Subcutaneous abdominal adipose tissue (tissue), 5 donors: ENCODE measurements around the gene SSPN.

Experiments used
- H3K27ac ChIP-seq: one replicate; pipeline ENCODE4 v1.7.0; 2013; ENCODE audit warnings: low read depth, mild to moderate bottlenecking, inconsistent platforms, low read length, moderate library complexity
- H3K27me3 ChIP-seq, 5 donors: one replicate each; pipeline ENCODE4 v1.7.0; 2013; ENCODE audit warnings: low read length in 5 of 5, inconsistent platforms in 1 of 5; ENCODE audit not compliant: control insufficient read depth in 5 of 5, insufficient read depth in 4 of 5
- H3K36me3 ChIP-seq, 5 donors: one replicate each; pipeline ENCODE4 v1.7.0; 2013; ENCODE audit warnings: low read length in 5 of 5; ENCODE audit not compliant: control insufficient read depth in 5 of 5, insufficient read depth in 5 of 5
- H3K4me1 ChIP-seq, 5 donors: one replicate each; pipeline ENCODE4 v1.7.0; 2013; ENCODE audit warnings: low read length in 5 of 5, mild to moderate bottlenecking in 3 of 5, moderate library complexity in 1 of 5; ENCODE audit not compliant: control insufficient read depth in 5 of 5, insufficient read depth in 5 of 5
- H3K4me3 ChIP-seq, 5 donors: one replicate each; pipeline ENCODE4 v1.7.0; 2013; ENCODE audit warnings: low read length in 5 of 5, low read depth in 1 of 5
- H3K9ac ChIP-seq, 5 donors: one replicate each; pipeline ENCODE4 v1.7.0; 2013; ENCODE audit warnings: low read length in 5 of 5, mild to moderate bottlenecking in 4 of 5, moderate library complexity in 3 of 5
- H3K9me3 ChIP-seq, 5 donors: one replicate each; pipeline ENCODE4 v1.7.0; 2013; ENCODE audit warnings: low read length in 5 of 5; ENCODE audit not compliant: control insufficient read depth in 5 of 5
- donor health status: healthy.
- donor health status: healthy.
- donor health status: healthy.
- donor health status: healthy.
- donor health status: healthy.

SSPN gene

GRCh38 chr12:26198742-26199141, 3.4 kb downstream of the SSPN start:
- no peak overlapping the region for H3K9ac ChIP-seq
- H3K36me3 ChIP-seq = no peaks in the 10 kb centered on the region
- no peak overlapping the region for H3K27ac ChIP-seq
- no peaks in the 10 kb centered on the region for H3K9me3 ChIP-seq
- no peaks in the 10 kb centered on the region for H3K27me3 ChIP-seq
- peaks cover 2 to 38% (median 24%) of the 10 kb centered on the region in 5 donors for H3K4me1 ChIP-seq
- no peak overlapping the region for H3K4me3 ChIP-seq

GRCh38 chr12:26203167-26203780, 7.9 kb downstream of the SSPN start:
- H3K4me1 ChIP-seq = peaks cover 0 to 17% (median 11%) of the 10 kb centered on the region in 5 donors

GRCh38 chr12:26204612-26205289, 9.4 kb downstream of the SSPN start:
- peak overlapping the region in 1 of 5 donors; percentile 64 for H3K9ac ChIP-seq
- H3K27me3 ChIP-seq = no peaks in the 10 kb centered on the region
- H3K36me3 ChIP-seq = no peaks in the 10 kb centered on the region
- H3K4me1 ChIP-seq = peaks cover 0 to 11% (median 9%) of the 10 kb centered on the region in 5 donors
- H3K27ac ChIP-seq = no peak overlapping the region
- peak overlapping the region in 1 of 5 donors; percentile 39 for H3K4me3 ChIP-seq
- H3K9me3 ChIP-seq = no peaks in the 10 kb centered on the region

More at GRCh38 chr12:26203167-26203780, 7.9 kb downstream of the SSPN start:
- H3K27me3 ChIP-seq = no peaks in the 10 kb centered on the region
- no peak overlapping the region for H3K9ac ChIP-seq
- H3K36me3 ChIP-seq = no peaks in the 10 kb centered on the region
- H3K9me3 ChIP-seq = no peaks in the 10 kb centered on the region
- no peak overlapping the region for H3K4me3 ChIP-seq
- no peak overlapping the region for H3K27ac ChIP-seq

- no peaks in the 10 kb centered on the region for H3K36me3 ChIP-seq
- H3K9me3 ChIP-seq = no peaks in the 10 kb centered on the region
- H3K27ac ChIP-seq = no peak overlapping the region
- peak overlapping the region in 1 of 5 donors; percentile 39 for H3K4me3 ChIP-seq
- peaks cover 0 to 11% (median 9%) of the 10 kb centered on the region in 5 donors for H3K4me1 ChIP-seq
- H3K9ac ChIP-seq = peak overlapping the region in 1 of 5 donors; percentile 64
- no peaks in the 10 kb centered on the region for H3K27me3 ChIP-seq
Observed at GRCh38 chr12:26205298-26205697, 9.9 kb downstream of the SSPN start.

- Histone ChIP-seq H3K9ac (no peak overlapping the region), H3K27me3 (no peaks in the 10 kb centered on the region), H3K4me1 (peaks cover 0 to 11% (median 9%) of the 10 kb centered on the region in 5 donors), H3K36me3 (no peaks in the 10 kb centered on the region), H3K4me3 (no peak overlapping the region), H3K27ac (no peak overlapping the region), H3K9me3 (no peaks in the 10 kb centered on the region)
Observed at GRCh38 chr12:26205941-26206340, 10.6 kb downstream of the SSPN start.

GRCh38 chr12:26211331-26211730, 16.0 kb downstream of the SSPN start:
- Histone ChIP-seq H3K9ac (no peak overlapping the region), H3K4me3 (no peak overlapping the region), H3K36me3 (no peaks in the 10 kb centered on the region), H3K27ac (no peak overlapping the region), H3K4me1 (peaks cover 0 to 5% (median 0%) of the 10 kb centered on the region in 5 donors), H3K9me3 (no peaks in the 10 kb centered on the region), H3K27me3 (no peaks in the 10 kb centered on the region)

- no peaks in the 10 kb centered on the region for H3K9me3 ChIP-seq
- H3K36me3 ChIP-seq = no peaks in the 10 kb centered on the region
- peak overlapping the region; percentile 77 for H3K27ac ChIP-seq
- H3K9ac ChIP-seq = no peak overlapping the region
- H3K4me1 ChIP-seq = peaks cover 0 to 5% (median 0%) of the 10 kb centered on the region in 5 donors
- H3K27me3 ChIP-seq = no peaks in the 10 kb centered on the region
- H3K4me3 ChIP-seq = no peak overlapping the region
Observed at GRCh38 chr12:26212396-26212795, 17.0 kb downstream of the SSPN start.

GRCh38 chr12:26212988-26213387, 17.6 kb downstream of the SSPN start:
- Histone ChIP-seq H3K9ac (no peak overlapping the region), H3K27me3 (no peaks in the 10 kb centered on the region), H3K27ac (peak overlapping the region; percentile 77), H3K4me1 (peaks cover 0 to 5% (median 0%) of the 10 kb centered on the region in 5 donors), H3K36me3 (no peaks in the 10 kb centered on the region), H3K4me3 (no peak overlapping the region), H3K9me3 (no peaks in the 10 kb centered on the region)

- peaks cover 0 to 2% (median 0%) of the 10 kb centered on the region in 5 donors for H3K36me3 ChIP-seq
- H3K9ac ChIP-seq = no peak overlapping the region
- H3K27ac ChIP-seq = no peak overlapping the region
- no peak overlapping the region for H3K4me3 ChIP-seq
- no peaks in the 10 kb centered on the region for H3K27me3 ChIP-seq
- no peaks in the 10 kb centered on the region for H3K9me3 ChIP-seq
- H3K4me1 ChIP-seq = peaks cover 0 to 5% (median 0%) of the 10 kb centered on the region in 5 donors
Observed at GRCh38 chr12:26214121-26214520, 18.7 kb downstream of the SSPN start.

GRCh38 chr12:26219736-26220135, 24.4 kb downstream of the SSPN start:
- H3K36me3 ChIP-seq = peaks cover 0 to 5% (median 0%) of the 10 kb centered on the region in 5 donors
- no peak overlapping the region for H3K4me3 ChIP-seq
- no peaks in the 10 kb centered on the region for H3K9me3 ChIP-seq
- H3K4me1 ChIP-seq = no peaks in the 10 kb centered on the region
- H3K9ac ChIP-seq = no peak overlapping the region
- H3K27me3 ChIP-seq = no peaks in the 10 kb centered on the region
- H3K27ac ChIP-seq = no peak overlapping the region
